Astrocyte of the cerebellum (primary cell): Measurements from ENCODE around the gene TANC1.

Experiments
- DNase-seq: peaks from one replicate; pipeline ENCODE4 v3.0.0-alpha.2; 2011; ENCODE audit warnings: low read depth
- H3K4me3 ChIP-seq: 2 replicates; pipeline ENCODE4 v1.5.1; 2011; ENCODE audit warnings: mild to moderate bottlenecking, low read depth, low read length, moderate library complexity
- in situ Hi-C: cut with HindIII; loops from 2 replicates; pipeline ENCODE4 v1.10.0; 2017; ENCODE audit warnings: low sequenced_read_pairs
- TF ChIP-seq, protein P1 (sequence below): IDR thresholded peaks from 2 replicates; pipeline ENCODE4 v1.5.1; 2012; ENCODE audit warnings: low read length, low read depth, moderate library complexity, mild to moderate bottlenecking; ENCODE audit errors: missing control alignments

TANC1 gene

DNA sequence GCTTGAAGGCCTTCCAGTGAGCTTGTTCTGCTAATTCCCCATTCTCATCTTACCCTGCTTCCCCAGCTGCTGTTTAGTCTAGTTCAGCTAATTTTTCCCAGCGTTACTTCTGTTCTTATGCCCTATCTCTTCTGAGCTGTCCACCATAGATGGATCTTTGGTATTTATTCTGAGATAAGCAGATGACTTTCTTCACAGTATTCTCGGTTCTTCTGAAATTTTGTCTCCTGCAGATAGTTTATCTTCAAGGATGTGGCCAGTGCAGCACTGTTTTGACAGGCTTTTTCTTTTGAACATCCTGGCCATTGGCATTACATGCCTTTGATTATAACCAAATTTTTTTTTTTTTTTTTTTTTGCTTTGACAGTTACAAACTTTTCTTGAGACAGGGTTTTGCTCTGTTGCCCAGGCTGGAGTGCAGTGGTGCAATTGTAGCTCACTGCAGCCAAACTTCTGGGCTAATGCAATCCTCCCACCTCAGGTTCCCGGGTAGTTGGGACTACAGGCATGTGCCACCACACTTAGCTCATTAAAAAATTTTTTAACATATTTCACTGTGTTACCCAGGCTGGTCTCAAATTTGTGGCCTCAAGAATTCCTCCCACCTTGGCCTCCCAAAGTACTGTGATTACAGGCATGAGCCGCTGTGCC, 183.8 kb downstream of the TANC1 start:
- H3K4me3 ChIP-seq, result no peak overlapping the region
- TF ChIP-seq, protein P1, sequence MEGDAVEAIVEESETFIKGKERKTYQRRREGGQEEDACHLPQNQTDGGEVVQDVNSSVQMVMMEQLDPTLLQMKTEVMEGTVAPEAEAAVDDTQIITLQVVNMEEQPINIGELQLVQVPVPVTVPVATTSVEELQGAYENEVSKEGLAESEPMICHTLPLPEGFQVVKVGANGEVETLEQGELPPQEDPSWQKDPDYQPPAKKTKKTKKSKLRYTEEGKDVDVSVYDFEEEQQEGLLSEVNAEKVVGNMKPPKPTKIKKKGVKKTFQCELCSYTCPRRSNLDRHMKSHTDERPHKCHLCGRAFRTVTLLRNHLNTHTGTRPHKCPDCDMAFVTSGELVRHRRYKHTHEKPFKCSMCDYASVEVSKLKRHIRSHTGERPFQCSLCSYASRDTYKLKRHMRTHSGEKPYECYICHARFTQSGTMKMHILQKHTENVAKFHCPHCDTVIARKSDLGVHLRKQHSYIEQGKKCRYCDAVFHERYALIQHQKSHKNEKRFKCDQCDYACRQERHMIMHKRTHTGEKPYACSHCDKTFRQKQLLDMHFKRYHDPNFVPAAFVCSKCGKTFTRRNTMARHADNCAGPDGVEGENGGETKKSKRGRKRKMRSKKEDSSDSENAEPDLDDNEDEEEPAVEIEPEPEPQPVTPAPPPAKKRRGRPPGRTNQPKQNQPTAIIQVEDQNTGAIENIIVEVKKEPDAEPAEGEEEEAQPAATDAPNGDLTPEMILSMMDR, result no peak
- no peak for DNase-seq
- in situ Hi-C loops, result no loop called here

DNA sequence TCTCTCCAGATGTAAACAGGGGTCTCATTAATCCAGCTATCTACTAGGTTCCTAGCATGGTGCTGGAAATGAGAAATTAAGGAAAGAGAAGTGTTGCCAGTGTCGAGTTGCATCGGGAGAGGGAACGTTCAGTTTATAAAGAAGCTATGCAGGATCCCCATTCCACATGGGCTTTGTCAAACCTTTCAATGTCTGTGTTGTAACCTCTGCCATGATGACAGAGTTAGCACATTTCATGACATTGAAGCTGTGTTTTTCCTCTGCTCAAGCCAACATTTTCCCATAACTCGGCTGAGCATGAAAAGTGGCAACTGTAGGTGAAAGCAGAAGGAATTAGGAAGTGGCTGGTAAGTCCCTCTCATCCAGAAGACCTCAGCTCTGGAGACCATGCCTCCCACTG, 184.6 kb downstream of the TANC1 start:
- in situ Hi-C loops, result no loop called here
- TF ChIP-seq, protein P1, result no peak
- H3K4me3 ChIP-seq, result no peak overlapping the region
- no peak for DNase-seq

DNA sequence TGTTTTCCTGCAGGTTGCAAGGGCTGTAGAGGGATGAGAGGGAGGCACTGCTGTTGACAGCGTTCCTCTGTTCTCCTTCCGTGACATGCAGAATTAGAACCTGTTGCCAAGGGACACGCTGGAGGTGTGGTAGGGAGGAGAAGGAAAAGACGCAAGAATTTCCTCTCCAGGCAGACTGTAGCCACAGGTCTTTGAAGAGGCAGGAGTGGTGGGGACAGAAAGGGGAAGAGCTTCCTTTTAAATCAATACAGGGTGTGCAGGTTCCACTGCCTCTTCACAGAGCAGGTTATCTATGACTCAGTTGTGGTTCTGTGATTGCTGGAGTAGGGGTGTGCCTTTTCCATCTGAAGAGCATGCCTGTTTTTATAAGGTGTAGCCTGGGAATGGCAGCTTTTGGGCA, 185.0 kb downstream of the TANC1 start:
- TF ChIP-seq, protein P1, result no peak
- in situ Hi-C loops, result no loop called here

DNA sequence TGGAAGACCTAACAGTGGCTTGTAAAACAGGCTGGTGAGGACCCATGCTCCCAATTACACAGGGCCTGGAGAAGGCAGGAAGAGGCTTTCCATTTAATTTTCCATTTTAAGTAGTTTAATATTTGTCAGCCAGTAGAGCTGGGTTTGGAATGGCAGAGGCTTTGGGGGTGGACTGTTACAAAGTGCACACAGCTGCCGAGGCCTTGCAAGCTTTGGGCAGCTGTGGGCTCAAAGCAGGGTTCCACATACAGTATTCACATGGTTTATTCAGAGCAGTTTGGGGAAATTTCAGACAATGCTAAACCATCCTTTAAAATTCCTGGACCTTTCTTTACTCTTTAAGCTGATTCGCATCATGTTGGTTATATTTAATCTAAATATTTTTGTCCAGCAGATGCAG, 185.5 kb downstream of the TANC1 start:
- no peak for DNase-seq
- TF ChIP-seq, protein P1, result no peak
- no peak overlapping the region for H3K4me3 ChIP-seq
- in situ Hi-C loops, result no loop called here

More for the DNA sequence above, 185.0 kb downstream of the TANC1 start:
- no peak overlapping the region for H3K4me3 ChIP-seq
- DNase-seq, result no peak

DNA sequence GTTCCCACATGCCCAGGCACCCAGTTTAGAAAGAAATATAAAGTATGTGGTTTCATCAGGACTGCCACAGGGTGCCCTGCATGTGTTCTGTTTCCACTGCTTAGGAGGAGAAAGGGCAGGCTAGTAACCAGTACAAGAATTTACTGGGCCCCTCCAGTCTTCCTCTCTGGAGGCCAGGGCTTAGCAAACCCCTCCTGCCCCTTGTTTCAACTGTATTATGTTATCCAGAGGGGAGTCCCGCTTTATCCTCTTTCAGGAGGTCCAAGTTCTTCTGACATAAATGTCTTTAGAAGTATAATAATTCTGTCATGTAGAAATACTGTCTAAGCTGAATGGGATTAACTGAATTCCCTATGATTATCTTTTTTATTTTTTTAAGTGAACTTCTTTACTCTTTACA, 185.9 kb downstream of the TANC1 start:
- no peak overlapping the region for H3K4me3 ChIP-seq
- in situ Hi-C loops, result no loop called here
- TF ChIP-seq, protein P1, result no peak
- DNase-seq, result no peak

DNA sequence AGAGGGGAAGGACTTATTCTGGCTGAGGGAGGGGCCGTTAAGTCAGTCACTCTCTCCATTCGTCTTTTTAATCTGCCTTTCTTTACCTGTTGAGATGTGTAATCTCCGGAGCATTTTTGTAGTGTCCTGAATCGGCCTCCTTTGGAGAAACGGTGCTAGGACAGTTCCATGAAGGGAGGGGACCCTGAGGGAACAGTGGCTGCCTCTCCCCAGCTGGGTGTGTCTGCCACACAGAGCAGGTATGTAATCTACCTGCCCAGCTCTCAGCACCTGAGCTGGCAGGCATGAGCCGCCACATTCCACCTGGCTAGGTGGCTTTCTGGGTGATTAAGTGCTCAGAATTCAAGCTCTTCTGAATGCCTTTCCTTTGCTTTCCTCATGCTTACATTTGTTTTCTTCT, 186.9 kb downstream of the TANC1 start:
- no peak overlapping the region for H3K4me3 ChIP-seq
- TF ChIP-seq, protein P1, result no peak
- in situ Hi-C loops, result no loop called here
- DNase-seq, result no peak
